ENCODE measurements around the gene KLHL10.
"Not testable (repeated sequence)": the region's sequence is repeated elsewhere in the genome, so short reads cannot be mapped to it uniquely, and the experiment has no call there.

Gene KLHL10

GRCh38 chr17:41871789-41872188 lies 34.2 kb downstream of the KLHL10 start:
- H3K36me3 Mint-ChIP-seq (ENCODE audit: insufficient read depth), result peaks cover 40% of the 10 kb centered on the region
- ATAC-seq (replicated peaks; ENCODE audit: extremely low read depth, poor library complexity, severe bottlenecking) (no peak), DNase-seq (ENCODE audit: low spot score in 2 of 2) (no peak)
- no peak overlapping the region for H3K27ac Mint-ChIP-seq (ENCODE audit: low read depth)
- no peaks in the 10 kb centered on the region for H3K4me1 Mint-ChIP-seq
- no peaks in the 10 kb centered on the region for H3K9me3 Mint-ChIP-seq
- no peak overlapping the region for H3K4me3 Mint-ChIP-seq
- no peaks in the 10 kb centered on the region for H3K27me3 Mint-ChIP-seq

GRCh38 chr17:41873559-41874292 lies 36.1 kb downstream of the KLHL10 start:
- DNase-seq (ENCODE audit: low spot score in 2 of 2) (no peak), ATAC-seq (replicated peaks; ENCODE audit: extremely low read depth, poor library complexity, severe bottlenecking) (no peak)
- Mint-ChIP-seq H3K27me3 (no peaks in the 10 kb centered on the region), H3K4me1 (no peaks in the 10 kb centered on the region), H3K27ac (ENCODE audit: low read depth) (no peak overlapping the region), H3K36me3 (ENCODE audit: insufficient read depth) (peaks cover 43% of the 10 kb centered on the region), H3K9me3 (no peaks in the 10 kb centered on the region), H3K4me3 (no peak overlapping the region)

- not testable (repeated sequence) for DNase-seq (ENCODE audit: low spot score in 2 of 2); ATAC-seq (replicated peaks; ENCODE audit: extremely low read depth, poor library complexity, severe bottlenecking); H3K9me3 Mint-ChIP-seq; H3K27ac Mint-ChIP-seq (ENCODE audit: low read depth); H3K27me3 Mint-ChIP-seq; H3K4me1 Mint-ChIP-seq; H3K4me3 Mint-ChIP-seq
- peaks cover 40% of the 10 kb centered on the region for H3K36me3 Mint-ChIP-seq (ENCODE audit: insufficient read depth)
Observed at GRCh38 chr17:41874293-41874670, 36.7 kb downstream of the KLHL10 start.

GRCh38 chr17:41880130-41880529 lies 42.5 kb downstream of the KLHL10 start:
- no peaks in the 10 kb centered on the region for H3K4me1 Mint-ChIP-seq
- no peak for DNase-seq (ENCODE audit: low spot score in 2 of 2)
- no peak for ATAC-seq (replicated peaks; ENCODE audit: extremely low read depth, poor library complexity, severe bottlenecking)
- H3K27ac Mint-ChIP-seq (ENCODE audit: low read depth), result no peak overlapping the region
- peaks cover 71% of the 10 kb centered on the region for H3K36me3 Mint-ChIP-seq (ENCODE audit: insufficient read depth)
- no peak overlapping the region for H3K4me3 Mint-ChIP-seq
- H3K27me3 Mint-ChIP-seq, result no peaks in the 10 kb centered on the region
- H3K9me3 Mint-ChIP-seq, result no peaks in the 10 kb centered on the region

GRCh38 chr17:41882756-41883155 lies 45.1 kb downstream of the KLHL10 start:
- Mint-ChIP-seq H3K27ac (ENCODE audit: low read depth) (no peak overlapping the region), H3K4me1 (no peaks in the 10 kb centered on the region), H3K4me3 (no peak overlapping the region), H3K36me3 (ENCODE audit: insufficient read depth) (peaks cover 77% of the 10 kb centered on the region), H3K9me3 (no peaks in the 10 kb centered on the region), H3K27me3 (no peaks in the 10 kb centered on the region)
- no peak for DNase-seq (ENCODE audit: low spot score in 2 of 2)
- no peak for ATAC-seq (replicated peaks; ENCODE audit: extremely low read depth, poor library complexity, severe bottlenecking)

- Mint-ChIP-seq H3K27me3 (no peaks in the 10 kb centered on the region), H3K4me3 (no peak overlapping the region), H3K9me3 (no peaks in the 10 kb centered on the region), H3K4me1 (no peaks in the 10 kb centered on the region), H3K27ac (ENCODE audit: low read depth) (no peak overlapping the region), H3K36me3 (ENCODE audit: insufficient read depth) (peaks cover 80% of the 10 kb centered on the region)
- no peak for ATAC-seq (replicated peaks; ENCODE audit: extremely low read depth, poor library complexity, severe bottlenecking)
- DNase-seq (ENCODE audit: low spot score in 2 of 2), result no peak
Observed at GRCh38 chr17:41885733-41886132, 48.1 kb downstream of the KLHL10 start.

GRCh38 chr17:41888332-41888965 lies 50.8 kb downstream of the KLHL10 start:
- DNase-seq (ENCODE audit: low spot score in 2 of 2), result no peak
- Mint-ChIP-seq H3K27me3 (no peaks in the 10 kb centered on the region), H3K9me3 (no peaks in the 10 kb centered on the region), H3K4me3 (no peak overlapping the region), H3K36me3 (ENCODE audit: insufficient read depth) (peaks cover 73% of the 10 kb centered on the region), H3K27ac (ENCODE audit: low read depth) (no peak overlapping the region), H3K4me1 (no peaks in the 10 kb centered on the region)
- ATAC-seq (replicated peaks; ENCODE audit: extremely low read depth, poor library complexity, severe bottlenecking), result no peak

GRCh38 chr17:41891135-41892020 lies 53.8 kb downstream of the KLHL10 start:
- no peak for ATAC-seq (replicated peaks; ENCODE audit: extremely low read depth, poor library complexity, severe bottlenecking)

GRCh38 chr17:41892021-41892376 lies 54.4 kb downstream of the KLHL10 start:
- Mint-ChIP-seq H3K36me3 (ENCODE audit: insufficient read depth) (peaks cover 64% of the 10 kb centered on the region), H3K9me3 (no peaks in the 10 kb centered on the region), H3K27ac (ENCODE audit: low read depth) (no peak overlapping the region), H3K27me3 (no peaks in the 10 kb centered on the region), H3K4me1 (peaks cover 11% of the 10 kb centered on the region), H3K4me3 (no peak overlapping the region)
- ATAC-seq (replicated peaks; ENCODE audit: extremely low read depth, poor library complexity, severe bottlenecking), result no peak
- DNase-seq (ENCODE audit: low spot score in 2 of 2), result no peak

More at GRCh38 chr17:41891135-41892020, 53.8 kb downstream of the KLHL10 start:
- Mint-ChIP-seq H3K9me3 (no peaks in the 10 kb centered on the region), H3K36me3 (ENCODE audit: insufficient read depth) (peaks cover 63% of the 10 kb centered on the region), H3K27ac (ENCODE audit: low read depth) (no peak overlapping the region), H3K4me3 (no peak overlapping the region), H3K27me3 (no peaks in the 10 kb centered on the region), H3K4me1 (peaks cover 5% of the 10 kb centered on the region)
- DNase-seq (ENCODE audit: low spot score in 2 of 2), result no peak

- H3K4me3 Mint-ChIP-seq, result no peak overlapping the region
- no peak overlapping the region for H3K27ac Mint-ChIP-seq (ENCODE audit: low read depth)
- peaks cover 13% of the 10 kb centered on the region for H3K4me1 Mint-ChIP-seq
- ATAC-seq (replicated peaks; ENCODE audit: extremely low read depth, poor library complexity, severe bottlenecking) (no peak), DNase-seq (ENCODE audit: low spot score in 2 of 2) (no peak)
- H3K36me3 Mint-ChIP-seq (ENCODE audit: insufficient read depth), result peaks cover 64% of the 10 kb centered on the region
- H3K9me3 Mint-ChIP-seq, result no peaks in the 10 kb centered on the region
- H3K27me3 Mint-ChIP-seq, result no peaks in the 10 kb centered on the region
Observed at GRCh38 chr17:41893384-41893783, 55.8 kb downstream of the KLHL10 start.

- no peak for DNase-seq (ENCODE audit: low spot score in 2 of 2)
- Mint-ChIP-seq H3K27me3 (no peaks in the 10 kb centered on the region), H3K36me3 (ENCODE audit: insufficient read depth) (peaks cover 65% of the 10 kb centered on the region), H3K4me1 (peaks cover 13% of the 10 kb centered on the region), H3K27ac (ENCODE audit: low read depth) (no peak overlapping the region), H3K9me3 (no peaks in the 10 kb centered on the region), H3K4me3 (no peak overlapping the region)
- ATAC-seq (replicated peaks; ENCODE audit: extremely low read depth, poor library complexity, severe bottlenecking), result no peak
Observed at GRCh38 chr17:41894791-41895331, 57.2 kb downstream of the KLHL10 start.

GRCh38 chr17:41895617-41896016 lies 58.0 kb downstream of the KLHL10 start:
- no peak overlapping the region for H3K4me3 Mint-ChIP-seq
- H3K27me3 Mint-ChIP-seq, result no peaks in the 10 kb centered on the region

More at GRCh38 chr17:41895617-41896016, 58.0 kb downstream of the KLHL10 start:
- ATAC-seq (replicated peaks; ENCODE audit: extremely low read depth, poor library complexity, severe bottlenecking), result no peak
- DNase-seq (ENCODE audit: low spot score in 2 of 2), result no peak
- no peaks in the 10 kb centered on the region for H3K9me3 Mint-ChIP-seq
- peaks cover 68% of the 10 kb centered on the region for H3K36me3 Mint-ChIP-seq (ENCODE audit: insufficient read depth)
- peaks cover 13% of the 10 kb centered on the region for H3K4me1 Mint-ChIP-seq
- peak overlapping the region; percentile 65 for H3K27ac Mint-ChIP-seq (ENCODE audit: low read depth)

Measured in central memory CD8-positive, alpha-beta T cell (primary cell).